GM20431 (cell line): ENCODE data around the gene IFIT5.
"Not testable (repeated sequence)": the region's sequence is repeated elsewhere in the genome, so short reads cannot be mapped to it uniquely, and the experiment has no call there.

Source experiments
- in situ Hi-C: fragments of 300-500 bp; cut with MseI, MboI; formaldehyde crosslinking; loops from one replicate; pipeline ENCODE4 v1.15.0; 2020; ENCODE audit warnings: low sequenced_read_pairs; ENCODE audit not compliant: unreplicated experiment

IFIT5 gene, protein sequence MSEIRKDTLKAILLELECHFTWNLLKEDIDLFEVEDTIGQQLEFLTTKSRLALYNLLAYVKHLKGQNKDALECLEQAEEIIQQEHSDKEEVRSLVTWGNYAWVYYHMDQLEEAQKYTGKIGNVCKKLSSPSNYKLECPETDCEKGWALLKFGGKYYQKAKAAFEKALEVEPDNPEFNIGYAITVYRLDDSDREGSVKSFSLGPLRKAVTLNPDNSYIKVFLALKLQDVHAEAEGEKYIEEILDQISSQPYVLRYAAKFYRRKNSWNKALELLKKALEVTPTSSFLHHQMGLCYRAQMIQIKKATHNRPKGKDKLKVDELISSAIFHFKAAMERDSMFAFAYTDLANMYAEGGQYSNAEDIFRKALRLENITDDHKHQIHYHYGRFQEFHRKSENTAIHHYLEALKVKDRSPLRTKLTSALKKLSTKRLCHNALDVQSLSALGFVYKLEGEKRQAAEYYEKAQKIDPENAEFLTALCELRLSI

GRCh38 chr10:89414146-89414878 lies at the start of gene IFIT5:
Gene IFIT5 (plus strand): TSS chr10:89414568. CDS start chr10:89414799, 231 bp downstream.
- in situ Hi-C loops, result no loop called here

DNA sequence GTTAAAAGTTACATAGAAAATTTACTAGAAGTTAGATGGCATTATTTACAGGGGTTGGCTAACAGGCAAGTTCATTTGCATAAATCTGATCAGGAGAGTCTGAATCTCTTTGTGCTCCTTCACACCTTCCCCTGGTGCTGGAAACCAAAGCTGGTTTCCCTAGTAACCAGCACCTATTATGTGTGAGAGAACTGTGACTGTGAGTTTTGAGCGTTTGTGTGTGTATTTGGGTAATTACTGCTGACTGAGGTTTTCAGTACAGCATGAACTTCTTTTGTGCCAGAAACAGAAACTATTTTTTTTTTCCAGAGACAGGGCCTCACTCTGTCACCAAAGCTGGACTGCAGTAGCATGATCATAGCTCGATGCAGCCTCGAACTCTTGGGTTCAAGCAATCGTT lies 46.8 kb upstream of the IFIT5 start:
- in situ Hi-C loops, result no loop called here

DNA sequence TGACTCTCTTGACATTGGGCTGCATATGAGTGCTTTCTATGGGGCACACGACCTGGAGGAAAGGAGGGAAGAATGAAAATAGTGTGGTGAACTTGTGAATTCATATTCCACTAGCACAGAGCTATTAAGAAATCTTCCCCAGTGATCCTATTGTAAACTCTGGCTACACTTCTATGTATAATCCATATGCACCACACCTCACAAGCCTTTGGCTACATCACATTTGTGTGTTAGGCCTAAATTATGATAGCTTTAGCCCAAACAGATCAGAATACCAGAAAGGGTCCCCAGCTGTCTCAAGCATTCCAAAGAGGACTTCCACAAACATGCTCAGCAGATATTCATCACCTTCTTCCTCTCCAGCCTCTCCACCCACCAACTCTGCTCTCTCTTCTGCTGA lies 46.2 kb upstream of the IFIT5 start:
- in situ Hi-C loops, result no loop called here

- in situ Hi-C loops, result no loop called here
Observed at GRCh38 chr10:89369156-89370105, 44.9 kb upstream of the IFIT5 start.

DNA sequence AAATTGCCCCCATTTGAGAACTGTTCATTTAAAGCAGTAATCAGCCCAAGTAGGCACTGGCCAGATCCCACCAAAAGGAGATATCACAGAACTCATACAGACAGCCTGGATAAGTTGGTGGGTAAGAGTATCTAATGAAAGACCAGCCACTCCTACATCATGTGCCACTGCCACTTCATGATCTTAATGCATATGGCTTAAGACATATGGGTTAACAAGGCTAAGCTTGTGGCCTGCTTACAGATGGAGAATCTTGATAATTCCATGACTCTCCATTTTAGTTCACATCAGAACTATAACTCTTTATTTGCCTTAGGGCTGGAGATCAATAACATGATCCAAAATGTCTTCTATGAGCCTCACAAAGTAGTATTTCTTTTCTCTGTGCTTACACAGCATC lies 43.3 kb upstream of the IFIT5 start:
- in situ Hi-C loops, result no loop called here

DNA sequence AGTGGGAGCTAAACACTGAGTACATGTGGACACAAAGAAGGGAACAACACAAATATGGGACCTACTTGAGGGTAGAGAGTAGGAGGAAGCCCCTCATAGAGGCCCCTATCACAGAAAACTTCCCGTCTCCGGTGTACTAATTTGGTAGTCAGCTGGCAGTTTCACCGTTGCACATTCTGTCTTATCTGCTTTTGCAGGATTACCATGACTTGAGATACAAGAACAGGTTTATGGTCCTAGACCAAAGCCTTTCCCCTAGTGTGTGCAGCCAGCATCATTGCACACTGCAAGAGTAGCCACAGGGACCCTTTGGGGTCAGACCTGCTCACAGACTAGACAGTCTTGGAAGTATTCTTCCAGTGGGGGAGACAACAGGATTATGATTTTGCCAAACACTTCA lies 42.4 kb upstream of the IFIT5 start:
- in situ Hi-C loops, result no loop called here

- in situ Hi-C loops, result no loop called here
Observed at GRCh38 chr10:89373916-89374711, 40.3 kb upstream of the IFIT5 start.

DNA sequence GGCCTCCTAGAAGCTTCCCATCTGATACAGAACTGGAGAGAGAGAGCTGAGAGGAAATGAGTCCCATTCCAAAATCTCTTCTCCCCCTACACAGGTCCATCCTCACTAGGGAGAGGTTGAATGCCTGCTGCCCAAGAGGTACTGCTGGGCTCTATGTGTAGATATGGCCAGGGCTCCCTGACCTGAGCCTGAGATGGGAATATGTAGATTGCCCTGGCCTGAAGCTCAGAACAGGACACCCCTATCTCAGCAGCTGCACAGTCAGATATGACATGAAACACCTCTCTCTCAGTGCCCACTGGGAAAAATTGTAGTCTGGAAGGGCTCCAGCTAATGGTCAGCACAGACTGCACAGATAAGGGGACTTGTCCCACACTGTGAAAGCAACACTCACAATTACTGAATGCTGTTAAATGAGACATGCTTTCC lies 39.6 kb upstream of the IFIT5 start:
- in situ Hi-C loops, result no loop called here

DNA sequence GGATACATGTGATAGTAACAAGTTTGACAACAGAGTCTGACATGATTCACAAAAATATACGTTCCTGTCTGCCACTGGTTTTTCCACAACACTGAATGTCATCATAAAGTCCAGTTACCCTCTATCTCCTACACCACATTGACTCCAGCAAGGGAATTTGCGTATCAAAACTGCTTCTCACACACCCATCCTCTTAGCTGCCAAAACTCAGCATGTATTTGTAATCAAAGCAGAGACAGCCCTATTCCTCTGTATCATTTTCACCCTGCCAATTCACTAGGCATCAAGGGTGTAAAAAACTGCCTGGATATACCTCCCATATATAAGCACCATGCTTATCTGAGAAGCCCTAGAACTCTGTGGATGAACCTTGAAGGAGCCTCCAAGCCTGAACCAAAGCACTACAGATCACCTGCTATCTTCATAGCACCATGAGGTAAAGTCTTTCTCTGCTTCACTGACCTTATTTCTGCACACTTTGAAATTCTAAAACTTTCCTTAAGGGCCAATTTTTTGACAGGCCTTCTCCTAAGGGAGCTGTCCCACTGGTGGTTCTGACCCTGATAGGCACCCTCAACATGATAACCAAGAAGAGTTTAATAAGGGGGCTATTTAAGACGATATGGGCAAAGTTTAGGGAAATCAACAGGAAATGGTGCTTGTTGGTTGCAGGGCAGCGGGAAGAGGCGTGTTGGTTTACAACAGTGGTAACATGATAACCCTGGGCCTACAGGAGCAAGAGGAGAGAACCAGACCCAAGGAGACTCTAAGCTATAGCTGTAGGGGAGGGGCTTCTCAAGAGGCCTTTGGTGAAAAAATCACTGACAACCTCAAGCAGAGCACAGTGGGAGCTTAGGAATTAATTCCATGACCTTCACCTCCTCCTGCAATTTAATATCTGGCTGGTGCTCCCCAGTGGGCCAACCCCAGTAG lies 36.4 kb upstream of the IFIT5 start, which contains the start of gene IFIT1B:
IFIT1B (plus strand) TSS at position 352 of the 933 bp plus-strand sequence; CDS start at position 432, 80 bp downstream.
- in situ Hi-C loops, result no loop called here

- in situ Hi-C loops, result no loop called here
Observed at GRCh38 chr10:89379103-89379502, 35.3 kb upstream of the IFIT5 start.

- in situ Hi-C loops, result no loop called here
Observed at GRCh38 chr10:89382757-89383156, 31.6 kb upstream of the IFIT5 start.

DNA sequence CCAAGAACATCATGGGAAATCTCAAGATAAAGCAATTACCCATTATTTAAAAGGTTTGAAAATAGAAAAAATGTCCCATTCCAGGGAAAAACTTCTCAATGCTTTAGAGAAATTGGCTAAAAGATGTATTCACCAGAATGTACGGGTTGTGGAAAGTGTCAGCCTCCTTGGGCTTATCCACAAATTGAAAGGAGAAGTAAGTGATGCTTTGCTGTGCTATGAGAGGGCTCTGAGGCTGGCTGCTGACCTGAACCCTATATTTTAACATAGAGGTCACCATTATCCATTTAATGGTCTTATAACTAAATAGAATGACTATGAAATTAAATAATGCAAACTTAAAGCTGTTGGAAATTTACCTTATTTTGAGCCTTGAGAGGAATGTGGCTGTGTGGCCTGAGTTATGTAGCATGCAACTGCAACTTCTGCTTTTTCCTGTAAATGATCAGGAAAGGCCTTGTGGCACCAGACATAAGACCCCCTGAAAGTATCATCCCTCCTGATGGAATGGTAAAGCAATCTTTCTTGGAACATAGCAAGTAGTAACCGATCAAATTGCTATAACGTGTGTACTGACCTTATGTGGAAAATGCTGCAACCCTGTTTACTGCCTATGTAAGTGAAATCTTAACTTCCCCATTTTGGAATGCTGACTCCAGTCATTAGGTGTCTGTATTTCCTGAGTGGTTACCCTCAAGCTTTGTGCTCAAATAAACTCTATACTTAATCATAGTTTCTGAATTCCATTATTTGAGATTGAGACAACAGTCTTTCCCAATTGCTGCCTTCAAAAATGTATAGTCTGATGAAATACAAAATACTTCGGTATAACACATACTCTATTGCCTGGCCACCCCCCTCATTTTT lies 29.7 kb upstream of the IFIT5 start:
- in situ Hi-C loops, result no loop called here

DNA sequence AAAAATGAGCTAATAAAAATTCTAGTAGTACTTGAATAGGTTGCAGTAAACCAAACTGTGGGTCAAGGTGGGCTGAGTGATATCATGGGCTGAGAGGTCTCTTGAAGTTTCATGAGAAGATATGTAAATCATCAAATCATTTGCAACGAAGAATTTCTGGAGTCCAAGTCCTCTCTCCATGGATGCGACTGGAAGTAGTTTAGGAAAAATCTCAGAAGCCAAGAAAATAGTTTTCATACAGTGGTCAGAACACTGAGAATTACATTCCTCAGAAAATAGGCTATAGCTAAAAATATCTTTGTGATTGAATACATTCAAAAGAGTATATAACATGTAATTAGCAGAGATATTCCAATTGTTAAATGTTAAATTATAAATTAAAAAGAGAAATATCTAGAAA lies 25.6 kb upstream of the IFIT5 start:
- in situ Hi-C loops, result no loop called here

DNA sequence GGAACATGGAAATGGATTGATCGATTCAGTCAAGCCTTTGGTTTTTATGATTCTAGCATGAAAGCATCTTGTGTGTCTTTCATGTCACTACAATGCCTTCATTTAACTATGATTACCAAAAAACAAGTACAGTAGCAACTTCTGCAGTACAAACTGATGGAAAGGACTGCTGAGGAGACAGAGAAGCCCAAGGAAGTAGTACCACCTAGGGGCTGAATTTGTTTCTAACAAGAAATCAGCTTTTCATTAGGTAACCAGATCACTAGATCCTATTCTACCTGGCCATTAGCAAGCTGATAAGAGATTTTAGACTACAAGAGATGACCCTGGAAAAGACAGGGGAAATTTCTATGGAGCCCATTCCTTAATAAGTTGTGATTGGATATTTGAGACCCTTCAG lies 25.1 kb upstream of the IFIT5 start:
- in situ Hi-C loops, result no loop called here

DNA sequence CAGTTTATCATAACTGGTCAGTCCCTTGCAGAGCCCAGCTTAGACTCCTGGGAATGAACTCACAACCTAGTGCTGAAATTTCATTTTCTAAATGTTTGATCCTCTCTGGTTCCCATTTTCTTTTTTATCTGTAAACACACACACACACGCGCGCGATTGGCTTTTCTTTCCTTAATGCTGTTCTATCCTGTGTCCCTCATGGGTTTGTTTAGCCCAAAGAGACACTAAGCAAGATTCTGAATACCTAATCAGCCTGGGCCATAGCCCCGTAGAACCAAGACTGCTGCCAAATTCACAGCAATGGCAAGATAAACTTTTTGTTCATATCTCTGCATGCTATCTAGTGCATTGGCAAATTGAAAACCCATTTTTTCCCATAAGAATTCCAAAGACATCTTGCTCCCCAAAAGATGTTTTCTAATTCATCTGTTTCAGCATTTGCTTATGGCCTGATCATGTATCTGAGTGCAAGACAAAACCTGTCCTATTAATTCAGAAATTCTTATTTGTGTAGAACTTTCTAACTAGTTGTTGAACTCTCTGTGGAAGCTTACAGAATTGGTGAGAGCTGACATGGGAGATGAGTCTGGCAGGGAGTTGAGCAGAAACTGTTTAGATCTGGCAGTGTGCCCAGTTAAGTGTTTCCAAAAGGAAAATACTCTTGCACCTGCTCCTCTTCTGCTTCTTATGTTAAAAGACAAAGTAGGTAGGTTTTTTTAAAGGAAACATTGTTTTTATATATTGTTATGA lies 23.7 kb upstream of the IFIT5 start:
- in situ Hi-C loops, result no loop called here

- in situ Hi-C loops, result not testable (repeated sequence)
Observed at GRCh38 chr10:89391226-89391576, 23.2 kb upstream of the IFIT5 start.
